ENCODE results near the gene HMMR.
A peak's percentile ranks its signal among the peaks of the same experiment; 100 is the strongest.

GRCh38 chr5:163437309-163438182 is 22.9 kb upstream of the HMMR start, which contains the start of gene CCNG1:
- peak; percentile 97 for TF ChIP-seq POLR2A (IDR thresholded peaks at IDR 0.05; ENCODE audit: low read length)
- no peak for TF ChIP-seq GATA1 (IDR thresholded peaks at IDR 0.05; ENCODE audit: low read depth, low read length)

Data from erythroblast (primary cell).